Measurements from ENCODE around the gene C16orf74.

- TF ChIP-seq CTCF (conservative IDR thresholded peaks at IDR 0.05) (no peak), EZH2 (IDR thresholded peaks at IDR 0.05; ENCODE audit: low read depth) (no peak)
Observed at GRCh38 chr16:85729452-85730185, 21.3 kb downstream of the C16orf74 start.
